Liver (tissue), 9 donors: ENCODE measurements around the gene TSR1. TPM values are rescaled to one million over a fixed set of nuclear protein-coding genes. Genes with fewer than 3 reads are reported as not detected.

ENCODE experiments used
- DNase-seq: peaks from one replicate; pipeline ENCODE4 v3.0.0-alpha.2; 2017; ENCODE audit warnings: low spot score
- H3K27ac ChIP-seq, 2 donors: one replicate each; pipeline ENCODE4 v1.7.0; 2013; ENCODE audit warnings: inconsistent platforms in 2 of 2, low read length in 2 of 2, control low read depth in 1 of 2, low read depth in 1 of 2, mild to moderate bottlenecking in 1 of 2
- H3K27me3 ChIP-seq, 4 donors: one replicate each; pipeline versions ENCODE4 v1.6.1 to v1.7.0; 2013; ENCODE audit warnings: low read length in 3 of 4, inconsistent platforms in 1 of 4, mild to moderate bottlenecking in 1 of 4, moderate library complexity in 1 of 4; ENCODE audit not compliant: control insufficient read depth in 4 of 4, insufficient read depth in 4 of 4
- H3K36me3 ChIP-seq, 4 donors: one replicate each; pipeline versions ENCODE4 v1.6.1 to v1.7.0; 2013; ENCODE audit warnings: low read length in 3 of 4, mild to moderate bottlenecking in 3 of 4, low read depth in 1 of 4, moderate library complexity in 1 of 4; ENCODE audit not compliant: control insufficient read depth in 4 of 4, insufficient read depth in 3 of 4
- H3K4me1 ChIP-seq, 4 donors: one replicate each; pipeline versions ENCODE4 v1.6.1 to v1.7.0; 2013; ENCODE audit warnings: low read length in 3 of 4, mild to moderate bottlenecking in 3 of 4, moderate library complexity in 1 of 4; ENCODE audit not compliant: control insufficient read depth in 4 of 4, insufficient read depth in 4 of 4
- H3K4me3 ChIP-seq, 3 donors: one replicate each; pipeline versions ENCODE4 v1.6.1 to v1.7.0; 2013; ENCODE audit warnings: low read length in 3 of 3, control low read depth in 1 of 3, low read depth in 1 of 3, mild to moderate bottlenecking in 1 of 3
- H3K9ac ChIP-seq, 2 donors: one replicate each; pipeline ENCODE4 v1.7.0; 2013; ENCODE audit warnings: low read length in 2 of 2, mild to moderate bottlenecking in 2 of 2, moderate library complexity in 2 of 2, control low read depth in 1 of 2, low read depth in 1 of 2
- H3K9me3 ChIP-seq, 4 donors: one replicate each; pipeline versions ENCODE4 v1.6.1 to v1.7.0; 2013; ENCODE audit warnings: low read length in 3 of 4; ENCODE audit not compliant: control insufficient read depth in 4 of 4
- ATF3 ChIP-seq: IDR thresholded peaks from 2 replicates; pipeline ENCODE4 v1.6.1; 2016; ENCODE audit warnings: antibody characterized with exemption
- CTCF ChIP-seq: fragments of 150-350 bp; IDR thresholded peaks from 2 replicates; pipeline ENCODE4 v1.5.1; 2017; ENCODE audit warnings: improper control_type of control experiment, low read depth, low read length; ENCODE audit not compliant: missing input control
- EGR1 ChIP-seq, 2 donors: IDR thresholded peaks; 2 replicates each; pipeline ENCODE4 v1.6.1; 2016 to 2018; ENCODE audit warnings: antibody characterized with exemption in 2 of 2, low read depth in 2 of 2
- FOXA1 ChIP-seq: IDR thresholded peaks from 2 replicates; pipeline ENCODE4 v1.6.1; 2016; ENCODE audit warnings: antibody characterized with exemption
- FOXA2 ChIP-seq: IDR thresholded peaks from 2 replicates; pipeline ENCODE4 v1.6.1; 2016; ENCODE audit warnings: antibody characterized with exemption
- GABPA ChIP-seq, 2 donors: IDR thresholded peaks in 1 of 2; conservative IDR thresholded peaks in 1 of 2; 2 replicates each; pipeline ENCODE4 v1.6.1; 2016; ENCODE audit warnings: antibody characterized with exemption in 2 of 2, mild to moderate bottlenecking in 1 of 2, moderate library complexity in 1 of 2
- HNF4A ChIP-seq, 2 donors: conservative IDR thresholded peaks; 2 replicates each; pipeline ENCODE4 v1.6.1; 2016; ENCODE audit warnings: antibody characterized with exemption in 2 of 2, mild to moderate bottlenecking in 2 of 2
- HNF4G ChIP-seq: IDR thresholded peaks from 2 replicates; pipeline ENCODE4 v1.6.1; 2016; ENCODE audit warnings: antibody characterized with exemption
- JUND ChIP-seq, 2 donors: IDR thresholded peaks; 2 replicates each; pipeline ENCODE4 v1.6.1; 2016; ENCODE audit warnings: antibody characterized with exemption in 2 of 2
- NR2F2 ChIP-seq: IDR thresholded peaks from 2 replicates; pipeline ENCODE4 v1.6.1; 2016; ENCODE audit warnings: antibody characterized with exemption
- RAD21 ChIP-seq, 2 donors: IDR thresholded peaks; 2 replicates each; pipeline ENCODE4 v1.6.1; 2016; ENCODE audit warnings: antibody characterized with exemption in 2 of 2, mild to moderate bottlenecking in 2 of 2
- REST ChIP-seq: IDR thresholded peaks from 2 replicates; pipeline ENCODE4 v1.6.1; 2016; ENCODE audit warnings: antibody characterized with exemption, mild to moderate bottlenecking
- RXRA ChIP-seq, 2 donors: IDR thresholded peaks; 2 replicates each; pipeline ENCODE4 v1.6.1; 2017 to 2018; ENCODE audit warnings: antibody characterized with exemption in 2 of 2, mild to moderate bottlenecking in 1 of 2
- SP1 ChIP-seq: IDR thresholded peaks from 2 replicates; pipeline ENCODE4 v1.6.1; 2018; ENCODE audit warnings: antibody characterized with exemption, mild to moderate bottlenecking
- TAF1 ChIP-seq: conservative IDR thresholded peaks from 2 replicates; pipeline ENCODE4 v1.6.1; 2016; ENCODE audit warnings: antibody characterized with exemption, mild to moderate bottlenecking
- YY1 ChIP-seq: IDR thresholded peaks from 2 replicates; pipeline ENCODE4 v1.6.1; 2016; ENCODE audit warnings: antibody characterized with exemption, mild to moderate bottlenecking
- ZBTB33 ChIP-seq: IDR thresholded peaks from 2 replicates; pipeline ENCODE4 v1.6.1; 2016; ENCODE audit warnings: antibody characterized with exemption
- WGBS: extraction: QIAGEN DNeasy Blood & Tissue Kit; methylation state at CpG from one replicate; pipeline ENCODE4 v1.1.7; 2013; 5-methylcytosine and 5-hydroxymethylcytosine counted together
- polyA plus RNA-seq, 2 donors: library from polyadenylated mRNA; stranded (reverse) in 1 of 2; unstranded in 1 of 2; fragments of 200-250 nt in 1 of 2; fragments of >200 nt in 1 of 2; fragmentation: Nextera tagmentation in 1 of 2; extraction: Ambion mirVana in 1 of 2; gene quantifications; one replicate each; pipeline versions ENCODE4 v1.2.1 to v1.2.3, GENCODE V29; 2013 to 2015
- total RNA-seq, 2 donors: library from RNA; depleted of rRNA; stranded (reverse); fragments of >200 nt; gene quantifications; one replicate each; pipeline ENCODE4 v1.2.3, GENCODE V29; 2014
- TF ChIP-seq, protein P1 (sequence below): IDR thresholded peaks from 2 replicates; pipeline ENCODE4 v1.6.1; 2016; ENCODE audit warnings: antibody characterized with exemption
- donor health status: healthy.
- donor health status: healthy.
- donor health status: healthy.
- donor health status: healthy.
- donor health status: healthy.

Gene TSR1
- total and polyA plus RNA-seq, 4 donors = 6.5 to 27.0 (median 13.8) TPM

DNA sequence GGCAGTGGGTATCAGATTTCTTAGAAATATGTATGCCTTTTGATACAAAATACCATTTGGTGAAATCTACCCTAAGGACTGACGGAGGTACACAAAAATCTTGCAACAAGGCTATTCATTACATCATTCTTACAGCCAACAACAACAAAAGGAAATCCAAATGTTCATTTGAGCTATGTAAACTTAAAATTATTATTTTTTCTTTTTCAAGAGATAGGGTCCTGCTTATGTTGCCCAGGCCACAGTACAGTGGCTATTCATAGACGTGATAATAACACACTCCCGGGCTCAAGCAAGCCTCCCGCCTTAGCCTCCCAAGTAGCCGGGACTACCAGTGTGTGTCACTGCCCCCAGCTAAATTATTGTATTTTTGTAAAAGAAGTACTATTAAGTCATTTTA lies 23.5 kb downstream of the TSR1 start:
- peaks cover 0 to 11% (median 7%) of the 10 kb centered on the region in 4 donors for H3K4me1 ChIP-seq
- 95% methylated on average over 5 of the region's 5 CpGs for WGBS
- no peaks in the 10 kb centered on the region for H3K9me3 ChIP-seq
- no peak overlapping the region for H3K9ac ChIP-seq
- no peak overlapping the region for H3K4me3 ChIP-seq
- no peaks in the 10 kb centered on the region for H3K27me3 ChIP-seq
- no peak for DNase-seq
- H3K36me3 ChIP-seq = no peaks in the 10 kb centered on the region
- TF ChIP-seq YY1 (no peak), JUND (IDR thresholded peaks at IDR 0.05) (no peak), ATF3 (no peak), GABPA (IDR thresholded peaks at IDR 0.05 in 1 of 2, conservative IDR thresholded peaks at IDR 0.05 in 1 of 2) (no peak), TAF1 (no peak), HNF4A (conservative IDR thresholded peaks at IDR 0.05) (no peak), REST (no peak), HNF4G (no peak), FOXA2 (no peak), RAD21 (IDR thresholded peaks at IDR 0.05) (no peak), EGR1 (IDR thresholded peaks at IDR 0.05; ENCODE audit: low read depth in 2 of 2) (no peak), RXRA (IDR thresholded peaks at IDR 0.05) (no peak), FOXA1 (no peak), ZBTB33 (no peak), SP1 (no peak), NR2F2 (no peak), CTCF (no peak)
- TF ChIP-seq, protein P1, sequence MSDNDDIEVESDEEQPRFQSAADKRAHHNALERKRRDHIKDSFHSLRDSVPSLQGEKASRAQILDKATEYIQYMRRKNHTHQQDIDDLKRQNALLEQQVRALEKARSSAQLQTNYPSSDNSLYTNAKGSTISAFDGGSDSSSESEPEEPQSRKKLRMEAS = no peak
- H3K27ac ChIP-seq = no peak overlapping the region
